ENCODE measurements around the gene RTN3. TPM values are rescaled to one million over a fixed set of nuclear protein-coding genes. Genes with fewer than 3 reads are reported as not detected.

RTN3 gene
- total RNA-seq, 1 donor, result 70.0 TPM

DNA sequence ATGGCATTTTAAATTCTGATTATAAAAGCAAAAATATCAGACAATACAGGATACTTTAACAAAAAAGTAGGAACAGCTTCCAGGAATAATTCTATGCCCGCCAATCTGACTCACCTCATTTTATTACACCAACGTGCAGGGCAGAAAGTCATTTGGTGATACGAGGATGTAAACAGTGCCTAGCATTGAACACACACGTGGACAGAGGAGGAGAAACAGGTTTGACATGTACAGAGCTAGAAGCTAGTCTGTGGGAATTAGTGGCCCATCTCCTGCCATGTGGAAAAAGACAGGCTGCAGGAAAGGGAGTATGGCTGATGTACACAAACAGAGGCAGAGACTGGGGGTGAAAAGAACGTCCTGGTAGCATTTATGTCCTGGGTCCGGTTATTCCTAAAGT, 123.0 kb downstream of the RTN3 start:
- H3K4me3 ChIP-seq (ENCODE audit: low read depth, low read length), result no peak overlapping the region
- TF ChIP-seq, protein P1, sequence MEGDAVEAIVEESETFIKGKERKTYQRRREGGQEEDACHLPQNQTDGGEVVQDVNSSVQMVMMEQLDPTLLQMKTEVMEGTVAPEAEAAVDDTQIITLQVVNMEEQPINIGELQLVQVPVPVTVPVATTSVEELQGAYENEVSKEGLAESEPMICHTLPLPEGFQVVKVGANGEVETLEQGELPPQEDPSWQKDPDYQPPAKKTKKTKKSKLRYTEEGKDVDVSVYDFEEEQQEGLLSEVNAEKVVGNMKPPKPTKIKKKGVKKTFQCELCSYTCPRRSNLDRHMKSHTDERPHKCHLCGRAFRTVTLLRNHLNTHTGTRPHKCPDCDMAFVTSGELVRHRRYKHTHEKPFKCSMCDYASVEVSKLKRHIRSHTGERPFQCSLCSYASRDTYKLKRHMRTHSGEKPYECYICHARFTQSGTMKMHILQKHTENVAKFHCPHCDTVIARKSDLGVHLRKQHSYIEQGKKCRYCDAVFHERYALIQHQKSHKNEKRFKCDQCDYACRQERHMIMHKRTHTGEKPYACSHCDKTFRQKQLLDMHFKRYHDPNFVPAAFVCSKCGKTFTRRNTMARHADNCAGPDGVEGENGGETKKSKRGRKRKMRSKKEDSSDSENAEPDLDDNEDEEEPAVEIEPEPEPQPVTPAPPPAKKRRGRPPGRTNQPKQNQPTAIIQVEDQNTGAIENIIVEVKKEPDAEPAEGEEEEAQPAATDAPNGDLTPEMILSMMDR (IDR thresholded peaks at IDR 0.05; ENCODE audit: insufficient read depth, low read depth, low read length), result no peak
- DNase-seq (ENCODE audit: low read depth), result no peak

DNA sequence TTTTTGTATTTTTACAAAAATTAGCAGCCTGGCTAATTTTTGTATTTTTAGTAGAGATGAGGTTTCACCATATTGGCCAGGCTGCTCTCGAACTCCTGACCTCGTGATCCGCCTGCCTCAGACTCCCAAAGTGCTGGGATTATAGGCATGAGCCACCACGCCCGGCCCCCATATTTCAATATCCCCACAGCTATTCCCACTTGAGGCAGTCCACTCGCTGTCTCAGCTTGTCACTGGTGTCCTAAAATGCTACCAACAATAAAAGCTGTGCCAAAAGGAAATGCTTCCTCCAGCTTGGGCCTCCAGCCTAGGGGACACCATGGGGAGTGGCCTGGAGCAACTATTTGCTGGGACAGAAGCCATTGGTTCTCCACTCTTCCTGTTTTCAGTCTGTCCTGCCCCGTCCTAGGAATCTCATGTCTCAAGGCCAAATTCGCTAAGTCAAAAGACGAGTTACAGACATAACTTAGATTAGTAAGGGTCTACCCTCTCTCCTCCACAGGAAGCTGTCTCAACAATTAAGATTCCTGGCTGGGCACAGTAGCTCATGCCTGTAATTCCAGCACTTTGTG, 124.6 kb downstream of the RTN3 start:
- H3K4me3 ChIP-seq (ENCODE audit: low read depth, low read length), result no peak overlapping the region
- TF ChIP-seq, protein P1 (IDR thresholded peaks at IDR 0.05; ENCODE audit: insufficient read depth, low read depth, low read length), result no peak
- DNase-seq (ENCODE audit: low read depth), result peak; percentile 14

Small RNA genes within 50 kb of the gene (small RNA-seq; reads per million reads assigned to genes)
- gene AP000753.3 (not detected), gene RN7SL596P (not detected)

Other genes with a start within 250 kb of the RTN3 start
- not detected in 2 replicates for gene PLAAT5, start 190.3 kb upstream of the RTN3 start, total RNA-seq
- gene LGALS12, start 175.4 kb upstream of the RTN3 start, total RNA-seq, result not detected in 2 replicates
- 5.8 and 8.2 TPM in 2 replicates for gene PLAAT4, start 144.7 kb upstream of the RTN3 start, total RNA-seq
- gene PLAAT2, start 118.1 kb upstream of the RTN3 start, total RNA-seq, result not detected in 2 replicates
- gene PLAAT3, start 67.1 kb upstream of the RTN3 start, total RNA-seq, result 4.2 and 6.0 TPM in 2 replicates
- 123 and 152 TPM in 2 replicates for gene ATL3, start 10.1 kb upstream of the RTN3 start, total RNA-seq
- gene ZFTA, start 87.3 kb downstream of the RTN3 start, total RNA-seq, result 12.2 and 16.0 TPM in 2 replicates
- gene SPINDOC, start 132.0 kb downstream of the RTN3 start, total RNA-seq, result 24.2 and 25.4 TPM in 2 replicates
- 14.5 and 16.4 TPM in 2 replicates for gene MARK2, start 157.6 kb downstream of the RTN3 start, total RNA-seq
- gene RCOR2, start 235.7 kb downstream of the RTN3 start, total RNA-seq, result 1.7 and 3.2 TPM in 2 replicates

Data from fibroblast of villous mesenchyme (primary cell).